ENCODE measurements around the gene RAP1GAP. TPM values are rescaled to one million over a fixed set of nuclear protein-coding genes. Genes with fewer than 3 reads are reported as not detected.

Gene RAP1GAP
- total and polyA plus RNA-seq, 5 donors: 15.3 to 18.7 (median 16.8) TPM

GRCh38 chr1:21585037-21585436, 84.1 kb downstream of the RAP1GAP start:
- intact Hi-C loops (cut with DNase I): no loop called here
- DNase-seq (no peak), ATAC-seq (peak in 1 of 2 donors; percentile 56)
- no peaks in the 10 kb centered on the region for H3K4me1 ChIP-seq (ENCODE audit: control insufficient read depth, insufficient read depth, low read length)
- H3K9me3 ChIP-seq (ENCODE audit: control insufficient read depth, low read length): no peaks in the 10 kb centered on the region
- WGBS: 63% methylated on average over 9 of the region's 9 CpGs
- H3K27me3 ChIP-seq (ENCODE audit: control insufficient read depth, insufficient read depth): no peaks in the 10 kb centered on the region
- H3K27ac ChIP-seq (ENCODE audit: low read length): no peak overlapping the region
- H3K4me3 ChIP-seq (ENCODE audit: low read length): no peak overlapping the region

DNA sequence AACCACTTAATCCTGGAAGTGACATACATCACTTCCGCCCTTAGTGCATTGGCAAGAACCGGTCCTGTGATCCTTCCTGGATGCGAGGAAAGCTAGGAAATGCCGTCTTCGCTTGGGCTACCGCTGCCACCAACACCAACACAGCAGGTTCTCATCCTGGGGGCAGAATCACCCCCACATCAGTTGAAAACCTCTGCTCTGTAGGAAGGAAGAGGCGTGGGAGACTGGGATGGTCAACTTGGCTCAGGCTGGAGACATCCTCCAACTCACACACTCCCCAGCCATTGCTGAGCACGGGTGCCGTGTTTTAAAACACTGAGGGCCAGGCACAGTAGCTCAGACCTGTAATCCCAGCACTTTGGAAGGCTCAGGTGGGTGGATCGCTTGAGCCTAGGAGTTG, 85.1 kb downstream of the RAP1GAP start:
- H3K4me1 ChIP-seq (ENCODE audit: control insufficient read depth, insufficient read depth, low read length): no peaks in the 10 kb centered on the region
- intact Hi-C loops (cut with DNase I): no loop called here
- no peak overlapping the region for H3K4me3 ChIP-seq (ENCODE audit: low read length)
- no peaks in the 10 kb centered on the region for H3K27me3 ChIP-seq (ENCODE audit: control insufficient read depth, insufficient read depth)
- WGBS: 57% methylated on average over 10 of the region's 10 CpGs
- no peaks in the 10 kb centered on the region for H3K9me3 ChIP-seq (ENCODE audit: control insufficient read depth, low read length)
- H3K27ac ChIP-seq (ENCODE audit: low read length): no peak overlapping the region
- ATAC-seq (no peak), DNase-seq (no peak)

- Histone ChIP-seq H3K4me1 (ENCODE audit: control insufficient read depth, insufficient read depth, low read length) (no peaks in the 10 kb centered on the region), H3K27ac (ENCODE audit: low read length) (no peak overlapping the region), H3K9me3 (ENCODE audit: control insufficient read depth, low read length) (no peaks in the 10 kb centered on the region), H3K27me3 (ENCODE audit: control insufficient read depth, insufficient read depth) (no peaks in the 10 kb centered on the region), H3K4me3 (ENCODE audit: low read length) (no peak overlapping the region)
- intact Hi-C loops (cut with DNase I): loop anchor here in 1 of 4 donors (5.0 kb wide), 1 partner anchor 207 kb away; no protein-coding TSS in a partner anchor
- WGBS: 64% methylated on average over 3 of the region's 3 CpGs
- ATAC-seq (no peak), DNase-seq (no peak)
Observed at GRCh38 chr1:21579791-21580190, 89.4 kb downstream of the RAP1GAP start.

DNA sequence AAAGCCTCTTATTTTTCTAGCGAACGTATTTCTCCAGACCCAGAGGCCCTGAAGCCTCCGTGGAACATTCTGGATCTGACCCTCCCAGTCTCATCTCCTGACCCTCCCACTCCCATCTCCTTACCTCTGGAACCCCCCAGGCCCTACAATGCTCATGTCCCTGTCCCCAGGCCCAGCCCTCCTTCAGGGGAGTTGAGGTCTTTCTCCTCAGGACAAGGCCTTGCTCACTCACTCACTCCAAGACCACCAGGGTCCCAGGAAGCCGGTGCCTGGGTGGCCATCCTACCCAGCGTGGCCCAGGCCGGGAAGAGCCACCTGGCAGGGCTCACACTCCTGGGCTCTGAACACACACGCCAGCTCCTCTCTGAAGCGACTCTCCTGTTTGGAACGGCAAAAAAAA, 91.2 kb downstream of the RAP1GAP start:
- Histone ChIP-seq H3K27ac (ENCODE audit: low read length) (no peak overlapping the region), H3K27me3 (ENCODE audit: control insufficient read depth, insufficient read depth) (no peaks in the 10 kb centered on the region), H3K4me3 (ENCODE audit: low read length) (no peak overlapping the region), H3K9me3 (ENCODE audit: control insufficient read depth, low read length) (no peaks in the 10 kb centered on the region), H3K4me1 (ENCODE audit: control insufficient read depth, insufficient read depth, low read length) (peaks cover 6% of the 10 kb centered on the region)
- 89% methylated on average over 9 of the region's 9 CpGs for WGBS
- DNase-seq (peak in 1 of 3 donors; percentile 24), ATAC-seq (no peak)
- intact Hi-C loops (cut with DNase I): loop anchor here in 1 of 4 donors (5.0 kb wide), 1 partner anchor 206 kb away; no protein-coding TSS in a partner anchor

DNA sequence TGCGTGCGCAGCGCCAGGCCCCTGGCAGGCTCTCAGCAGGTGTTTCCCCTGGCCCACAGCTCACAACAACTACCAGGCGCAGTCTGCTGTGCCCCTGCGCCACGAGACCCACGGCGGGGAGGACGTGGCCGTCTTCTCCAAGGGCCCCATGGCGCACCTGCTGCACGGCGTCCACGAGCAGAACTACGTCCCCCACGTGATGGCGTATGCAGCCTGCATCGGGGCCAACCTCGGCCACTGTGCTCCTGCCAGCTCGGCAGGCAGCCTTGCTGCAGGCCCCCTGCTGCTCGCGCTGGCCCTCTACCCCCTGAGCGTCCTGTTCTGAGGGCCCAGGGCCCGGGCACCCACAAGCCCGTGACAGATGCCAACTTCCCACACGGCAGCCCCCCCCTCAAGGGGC, 91.8 kb downstream of the RAP1GAP start:
- no peak overlapping the region for H3K27ac ChIP-seq (ENCODE audit: low read length)
- H3K4me1 ChIP-seq (ENCODE audit: control insufficient read depth, insufficient read depth, low read length): peaks cover 6% of the 10 kb centered on the region
- 94% methylated on average over 26 of the region's 26 CpGs for WGBS
- intact Hi-C loops (cut with DNase I): loop anchor here in 1 of 4 donors (5.0 kb wide), 1 partner anchor 205 kb away; no protein-coding TSS in a partner anchor
- H3K4me3 ChIP-seq (ENCODE audit: low read length): no peak overlapping the region
- H3K9me3 ChIP-seq (ENCODE audit: control insufficient read depth, low read length): no peaks in the 10 kb centered on the region
- DNase-seq (peak in 1 of 3 donors; percentile 39), ATAC-seq (no peak)
- H3K27me3 ChIP-seq (ENCODE audit: control insufficient read depth, insufficient read depth): no peaks in the 10 kb centered on the region

DNA sequence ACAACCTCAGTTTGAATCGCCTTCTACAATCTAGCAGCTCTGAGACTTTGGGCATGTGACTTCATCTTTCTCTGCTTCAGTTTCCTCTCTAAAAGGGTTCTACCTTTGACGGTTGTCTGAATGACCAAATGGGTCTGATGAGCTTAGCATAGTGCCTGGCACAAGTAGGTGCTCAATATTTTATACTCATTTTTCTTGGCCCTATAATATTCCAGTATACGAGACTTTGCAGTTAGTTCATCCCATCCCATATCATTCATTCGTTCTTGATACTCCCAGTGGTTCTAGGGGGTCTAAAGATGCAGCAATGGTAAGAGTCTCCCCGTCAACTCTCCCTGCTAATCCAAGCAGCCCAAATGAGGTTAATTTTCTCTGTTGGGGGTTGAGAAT, 92.4 kb downstream of the RAP1GAP start:
- 93% methylated on average over 5 of the region's 5 CpGs for WGBS
- intact Hi-C loops (cut with DNase I): loop anchor here in 1 of 4 donors (5.0 kb wide), 1 partner anchor 204 kb away; no protein-coding TSS in a partner anchor
- Histone ChIP-seq H3K27me3 (ENCODE audit: control insufficient read depth, insufficient read depth) (no peaks in the 10 kb centered on the region), H3K4me1 (ENCODE audit: control insufficient read depth, insufficient read depth, low read length) (peaks cover 6% of the 10 kb centered on the region), H3K4me3 (ENCODE audit: low read length) (no peak overlapping the region), H3K27ac (ENCODE audit: low read length) (no peak overlapping the region), H3K9me3 (ENCODE audit: control insufficient read depth, low read length) (no peaks in the 10 kb centered on the region)
- DNase-seq (no peak), ATAC-seq (no peak)

DNA sequence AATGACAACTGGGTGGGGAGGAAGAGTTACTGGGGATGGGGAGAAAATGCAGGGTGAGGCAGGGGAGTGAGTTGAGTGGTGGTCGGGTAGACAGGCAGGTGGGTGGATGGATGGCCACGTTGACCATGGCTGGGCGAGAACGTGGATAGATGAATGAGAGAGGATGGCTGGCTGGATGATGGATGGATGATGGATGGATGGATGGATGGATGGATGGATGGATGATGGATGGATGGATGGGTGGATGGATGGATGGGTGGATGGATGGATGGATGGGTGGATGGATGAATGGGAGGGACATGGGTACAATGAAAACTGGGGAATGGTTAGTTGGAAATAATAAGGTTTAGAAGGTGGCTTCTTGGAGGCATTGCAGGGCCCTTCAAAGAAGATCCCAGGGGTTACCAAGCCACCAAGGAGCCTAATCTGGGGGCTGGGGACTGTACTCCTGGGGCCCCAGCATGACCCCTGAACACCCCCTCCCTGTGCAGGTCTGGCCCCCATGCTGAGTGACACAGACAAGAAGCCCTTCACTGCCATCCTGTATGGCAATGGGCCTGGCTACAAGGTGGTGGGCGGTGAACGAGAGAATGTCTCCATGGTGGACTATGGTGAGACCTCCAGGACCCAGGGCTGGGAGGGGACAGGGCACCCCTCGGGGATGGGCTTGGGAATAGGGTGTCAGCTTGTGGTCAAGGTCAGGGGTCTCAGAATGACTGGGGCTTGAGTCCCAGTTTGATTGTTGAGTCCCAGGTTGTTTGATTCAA, 92.9 kb downstream of the RAP1GAP start:
- Histone ChIP-seq H3K4me1 (ENCODE audit: control insufficient read depth, insufficient read depth, low read length) (peaks cover 6% of the 10 kb centered on the region), H3K4me3 (ENCODE audit: low read length) (no peak overlapping the region), H3K27ac (ENCODE audit: low read length) (no peak overlapping the region), H3K27me3 (ENCODE audit: control insufficient read depth, insufficient read depth) (no peaks in the 10 kb centered on the region), H3K9me3 (ENCODE audit: control insufficient read depth, low read length) (no peaks in the 10 kb centered on the region)
- intact Hi-C loops (cut with DNase I): loop anchor here in 1 of 4 donors (5.0 kb wide), 1 partner anchor 204 kb away; no protein-coding TSS in a partner anchor
- peak in 1 of 3 donors; percentile 18 for DNase-seq
- WGBS: 95% methylated on average over 7 of the region's 7 CpGs
- ATAC-seq: no peak

GRCh38 chr1:21575351-21575942, 93.7 kb downstream of the RAP1GAP start:
- ATAC-seq (no peak), DNase-seq (peak in 1 of 3 donors; percentile 28)
- Histone ChIP-seq H3K4me1 (ENCODE audit: control insufficient read depth, insufficient read depth, low read length) (peaks cover 6% of the 10 kb centered on the region), H3K27me3 (ENCODE audit: control insufficient read depth, insufficient read depth) (no peaks in the 10 kb centered on the region), H3K9me3 (ENCODE audit: control insufficient read depth, low read length) (no peaks in the 10 kb centered on the region), H3K4me3 (ENCODE audit: low read length) (no peak overlapping the region), H3K27ac (ENCODE audit: low read length) (peak overlapping the region; percentile 93)
- intact Hi-C loops (cut with DNase I): loop anchor here in 2 of 4 donors (2.0 to 5.0 kb wide), 2 partner anchors 67 to 203 kb away; partner anchors contain the start of gene ALPL (in 2 of the 2)
- 93% methylated on average over 18 of the region's 18 CpGs for WGBS

DNA sequence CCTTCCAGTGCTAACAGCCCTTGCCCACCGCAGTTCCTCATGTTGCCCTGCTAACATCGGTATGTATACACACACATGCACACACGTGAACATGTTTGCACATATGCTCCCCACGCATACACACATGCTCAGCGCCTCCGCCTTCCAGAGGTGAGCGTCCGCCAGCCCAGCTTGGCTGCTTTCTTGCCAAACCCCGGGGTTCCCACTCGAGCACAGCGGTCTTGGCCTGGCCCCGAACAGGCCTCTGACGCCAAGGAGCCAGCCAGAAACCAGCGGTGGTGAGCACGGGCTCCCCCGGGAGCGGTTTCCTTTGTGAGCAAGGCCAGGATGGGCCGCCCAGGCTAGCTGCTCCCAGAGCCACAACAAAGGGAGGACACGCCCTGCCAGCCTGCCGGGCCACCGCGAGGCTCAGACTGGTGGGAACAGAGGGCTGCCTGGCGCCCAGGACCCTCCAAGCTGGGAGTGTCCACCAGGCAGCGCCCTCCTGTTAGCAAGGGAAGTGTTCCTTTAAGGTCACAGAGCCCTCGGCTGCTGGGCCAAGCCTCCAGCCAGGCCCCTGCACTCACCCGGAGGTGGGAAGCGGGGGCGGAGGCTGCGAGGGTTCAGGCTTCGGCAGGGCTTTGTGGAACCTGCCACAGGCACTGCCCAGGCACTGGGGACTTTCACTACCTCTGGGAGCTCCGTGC, 94.5 kb downstream of the RAP1GAP start:
- H3K4me1 ChIP-seq (ENCODE audit: control insufficient read depth, insufficient read depth, low read length): peaks cover 6% of the 10 kb centered on the region
- intact Hi-C loops (cut with DNase I): loop anchor here (2.0 to 5.0 kb wide), 4 partner anchors 62 to 202 kb away; partner anchors contain the start of gene ALPL (in 3 of the 4)
- DNase-seq (peak; percentile 88 to 92 (median 91)), ATAC-seq (peak; percentile 82 to 91)
- H3K27me3 ChIP-seq (ENCODE audit: control insufficient read depth, insufficient read depth): no peaks in the 10 kb centered on the region
- no peaks in the 10 kb centered on the region for H3K9me3 ChIP-seq (ENCODE audit: control insufficient read depth, low read length)
- H3K27ac ChIP-seq (ENCODE audit: low read length): peak overlapping the region; percentile 93
- no peak overlapping the region for H3K4me3 ChIP-seq (ENCODE audit: low read length)
- 19% methylated on average over 31 of the region's 31 CpGs for WGBS

GRCh38 chr1:21573971-21574465, 95.1 kb downstream of the RAP1GAP start:
- ATAC-seq (peak; percentile 84 to 87), DNase-seq (peak; percentile 83 to 94 (median 91))
- Histone ChIP-seq H3K27ac (ENCODE audit: low read length) (peak overlapping the region; percentile 93), H3K27me3 (ENCODE audit: control insufficient read depth, insufficient read depth) (no peaks in the 10 kb centered on the region), H3K9me3 (ENCODE audit: control insufficient read depth, low read length) (no peaks in the 10 kb centered on the region), H3K4me3 (ENCODE audit: low read length) (no peak overlapping the region), H3K4me1 (ENCODE audit: control insufficient read depth, insufficient read depth, low read length) (peaks cover 6% of the 10 kb centered on the region)
- intact Hi-C loops (cut with DNase I): loop anchor here (2.0 to 5.0 kb wide), 4 partner anchors 62 to 202 kb away; partner anchors contain the start of gene ALPL (in 3 of the 4)
- 6% methylated on average over 11 of the region's 11 CpGs for WGBS
